ENCODE results near the gene SPTLC1.

DNA sequence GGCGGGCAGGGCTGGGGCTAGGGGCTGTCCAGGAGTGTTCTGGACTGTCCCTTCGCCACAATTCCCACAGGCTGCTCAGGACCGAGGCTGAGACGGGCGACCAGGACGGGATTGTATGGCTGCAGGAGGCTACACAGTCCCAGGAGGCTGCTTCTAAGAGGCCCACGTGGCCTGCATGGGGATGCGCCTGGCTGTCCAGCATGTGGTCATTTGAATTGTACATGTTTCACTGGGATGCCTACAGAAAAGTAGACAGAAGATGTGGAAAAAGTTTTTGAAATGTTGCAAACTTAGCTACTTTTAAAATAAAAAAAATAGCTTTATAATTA is 32.6 kb upstream of the SPTLC1 start:
- TF ChIP-seq POLR2A (IDR thresholded peaks at IDR 0.05) = no peak
- TF ChIP-seq, protein P1, sequence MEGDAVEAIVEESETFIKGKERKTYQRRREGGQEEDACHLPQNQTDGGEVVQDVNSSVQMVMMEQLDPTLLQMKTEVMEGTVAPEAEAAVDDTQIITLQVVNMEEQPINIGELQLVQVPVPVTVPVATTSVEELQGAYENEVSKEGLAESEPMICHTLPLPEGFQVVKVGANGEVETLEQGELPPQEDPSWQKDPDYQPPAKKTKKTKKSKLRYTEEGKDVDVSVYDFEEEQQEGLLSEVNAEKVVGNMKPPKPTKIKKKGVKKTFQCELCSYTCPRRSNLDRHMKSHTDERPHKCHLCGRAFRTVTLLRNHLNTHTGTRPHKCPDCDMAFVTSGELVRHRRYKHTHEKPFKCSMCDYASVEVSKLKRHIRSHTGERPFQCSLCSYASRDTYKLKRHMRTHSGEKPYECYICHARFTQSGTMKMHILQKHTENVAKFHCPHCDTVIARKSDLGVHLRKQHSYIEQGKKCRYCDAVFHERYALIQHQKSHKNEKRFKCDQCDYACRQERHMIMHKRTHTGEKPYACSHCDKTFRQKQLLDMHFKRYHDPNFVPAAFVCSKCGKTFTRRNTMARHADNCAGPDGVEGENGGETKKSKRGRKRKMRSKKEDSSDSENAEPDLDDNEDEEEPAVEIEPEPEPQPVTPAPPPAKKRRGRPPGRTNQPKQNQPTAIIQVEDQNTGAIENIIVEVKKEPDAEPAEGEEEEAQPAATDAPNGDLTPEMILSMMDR (IDR thresholded peaks at IDR 0.05) = no peak
